K562 (cell line): Measurements from ENCODE around the gene FBXO4. TPM values are rescaled to one million over a fixed set of nuclear protein-coding genes. Genes with fewer than 3 reads are reported as not detected.

Source experiments
- BCOR ChIP-seq: fragments of 450-650 bp; IDR thresholded peaks from 2 replicates; pipeline ENCODE4 v1.6.1; 2016
- EWSR1 ChIP-seq: fragments of 450-650 bp; IDR thresholded peaks from 2 replicates; pipeline ENCODE4 v1.6.1; 2018; ENCODE audit warnings: borderline replicate concordance, mild to moderate bottlenecking, low read depth, moderate library complexity; ENCODE audit not compliant: partially characterized antibody
- FOXJ2 ChIP-seq: fragments of 200-800 bp; sonication (Bioruptor generic); IDR thresholded peaks from 2 replicates; pipeline ENCODE4 v1.6.1; 2016; ENCODE audit warnings: missing genetic modification characterization, missing compliant biosample characterization
- GMEB1 ChIP-seq: fragments of 250-450 bp; sonication (Bioruptor Pico); IDR thresholded peaks from 2 replicates; pipeline ENCODE4 v1.4.0; 2020; ENCODE audit warnings: mild to moderate bottlenecking
- IRF2 ChIP-seq: sonication (generic); formaldehyde crosslinking; IDR thresholded peaks from 2 replicates; pipeline ENCODE4 v1.8.1; 2022; ENCODE audit warnings: mild to moderate bottlenecking, missing genetic modification reagents
- JUND ChIP-seq, 2 experiments: IDR thresholded peaks; 2 replicates in 1 of 2; 3 replicates in 1 of 2; pipeline ENCODE4 v1.6.1; 2011; ENCODE audit warnings: borderline replicate concordance in 2 of 2, low read depth in 2 of 2, low read length in 2 of 2, improper control_type of control experiment in 1 of 2, missing biosample characterization in 1 of 2, missing genetic modification characterization in 1 of 2, missing genetic modification reagents in 1 of 2
- KAT2B ChIP-seq: IDR thresholded peaks from one replicate; pipeline ENCODE4 v1.6.1; 2012; ENCODE audit warnings: low read depth, mild to moderate bottlenecking, control low read depth, inconsistent platforms, low read length, moderate library complexity
- MTA3 ChIP-seq: fragments of 450-650 bp; formaldehyde crosslinking; IDR thresholded peaks from 2 replicates; pipeline ENCODE4 v1.6.1; 2017; ENCODE audit warnings: mild to moderate bottlenecking, borderline replicate concordance
- MXI1 ChIP-seq: IDR thresholded peaks from 2 replicates; pipeline ENCODE4 v1.6.1; 2011; ENCODE audit warnings: low read depth, mild to moderate bottlenecking, improper control_type of control experiment, low read length
- PRMT5 ChIP-seq: sonication (generic); formaldehyde crosslinking; IDR thresholded peaks from 2 replicates; pipeline ENCODE4 v1.5.0; 2020; ENCODE audit warnings: missing genetic modification reagents
- TAF1 ChIP-seq: IDR thresholded peaks from 2 replicates; pipeline ENCODE4 v1.6.1; 2011; ENCODE audit warnings: mild to moderate bottlenecking, low read length, moderate library complexity; ENCODE audit not compliant: insufficient read depth, control insufficient read depth, severe bottlenecking; ENCODE audit errors: extremely low read depth
- TEAD4 ChIP-seq, 2 experiments: sonication (generic) in 1 of 2; formaldehyde crosslinking in 1 of 2; IDR thresholded peaks; 2 replicates each; pipeline versions ENCODE4 v1.6.1 to v1.8.0; 2012 to 2022; ENCODE audit warnings: borderline replicate concordance in 1 of 2, inconsistent platforms in 1 of 2, low read length in 1 of 2, mild to moderate bottlenecking in 1 of 2, missing genetic modification reagents in 1 of 2
- U2AF1 ChIP-seq: fragments of 200-400 bp; formaldehyde crosslinking; optimal IDR thresholded peaks from 2 replicates; pipeline ENCODE3; 2017; ENCODE audit warnings: mild to moderate bottlenecking, low read depth, low read length, moderate library complexity
- XRCC5 ChIP-seq: fragments of 200-400 bp; formaldehyde crosslinking; IDR thresholded peaks from 2 replicates; pipeline ENCODE4 v1.6.1; 2017; ENCODE audit warnings: low read depth, mild to moderate bottlenecking, low read length
- ZNF143 ChIP-seq: sonication (generic); formaldehyde crosslinking; IDR thresholded peaks from 2 replicates; pipeline ENCODE4 v1.9.0; 2022; ENCODE audit warnings: mild to moderate bottlenecking, missing genetic modification reagents
- ZNF79 ChIP-seq: fragments of 250-450 bp; sonication (Bioruptor Pico); IDR thresholded peaks from 2 replicates; pipeline ENCODE4 v1.4.0; 2020; ENCODE audit warnings: low read depth, mild to moderate bottlenecking, moderate library complexity
- polyA plus RNA-seq, 8 experiments: library from polyadenylated mRNA; depleted of rRNA in 4 of 8; stranded (reverse) in 5 of 8; unstranded in 3 of 8; fragments of >200 nt; fragmentation: Nextera tagmentation in 2 of 8; fragmentation: Illumina TruSeq in 1 of 8; extraction: Ambion mirVana in 2 of 8; extraction: Trizol in 1 of 8; gene quantifications; 2 replicates each; pipeline versions ENCODE4 v1.2.1 to v1.2.3, GENCODE V29; 2011 to 2014; ENCODE audit warnings: inconsistent platforms in 1 of 8, missing spikeins in 1 of 8
- total RNA-seq, 7 experiments: library from RNA; depleted of rRNA in 6 of 7; stranded (reverse); fragments of >200 nt in 6 of 7; fragmentation: Illumina TruSeq in 2 of 7; extraction: Trizol in 2 of 7; gene quantifications; 2 replicates each; pipeline versions ENCODE4 v1.2.1 to v1.2.3, GENCODE V29; 2011 to 2021; ENCODE audit warnings: low replicate concordance in 1 of 7
- TF ChIP-seq, protein P1 (sequence below): fragments of 250-450 bp; sonication (Bioruptor Pico); IDR thresholded peaks from 2 replicates; pipeline ENCODE4 v1.4.0; 2020
- TF ChIP-seq, protein P2 (sequence below): fragments of 450-650 bp; formaldehyde crosslinking; IDR thresholded peaks from 2 replicates; pipeline ENCODE4 v1.4.0; 2022; ENCODE audit warnings: mild to moderate bottlenecking, moderate library complexity

Gene FBXO4
- total and polyA plus RNA-seq, 9 of the 15 experiments (the other 6 are each of a cell fraction or from before 2014, with no cell fraction given): 5.9 to 33.4 (median 19.6) TPM

GRCh38 chr5:41924872-41925554, at the start of gene FBXO4 (continued):
- TF ChIP-seq, protein P1, sequence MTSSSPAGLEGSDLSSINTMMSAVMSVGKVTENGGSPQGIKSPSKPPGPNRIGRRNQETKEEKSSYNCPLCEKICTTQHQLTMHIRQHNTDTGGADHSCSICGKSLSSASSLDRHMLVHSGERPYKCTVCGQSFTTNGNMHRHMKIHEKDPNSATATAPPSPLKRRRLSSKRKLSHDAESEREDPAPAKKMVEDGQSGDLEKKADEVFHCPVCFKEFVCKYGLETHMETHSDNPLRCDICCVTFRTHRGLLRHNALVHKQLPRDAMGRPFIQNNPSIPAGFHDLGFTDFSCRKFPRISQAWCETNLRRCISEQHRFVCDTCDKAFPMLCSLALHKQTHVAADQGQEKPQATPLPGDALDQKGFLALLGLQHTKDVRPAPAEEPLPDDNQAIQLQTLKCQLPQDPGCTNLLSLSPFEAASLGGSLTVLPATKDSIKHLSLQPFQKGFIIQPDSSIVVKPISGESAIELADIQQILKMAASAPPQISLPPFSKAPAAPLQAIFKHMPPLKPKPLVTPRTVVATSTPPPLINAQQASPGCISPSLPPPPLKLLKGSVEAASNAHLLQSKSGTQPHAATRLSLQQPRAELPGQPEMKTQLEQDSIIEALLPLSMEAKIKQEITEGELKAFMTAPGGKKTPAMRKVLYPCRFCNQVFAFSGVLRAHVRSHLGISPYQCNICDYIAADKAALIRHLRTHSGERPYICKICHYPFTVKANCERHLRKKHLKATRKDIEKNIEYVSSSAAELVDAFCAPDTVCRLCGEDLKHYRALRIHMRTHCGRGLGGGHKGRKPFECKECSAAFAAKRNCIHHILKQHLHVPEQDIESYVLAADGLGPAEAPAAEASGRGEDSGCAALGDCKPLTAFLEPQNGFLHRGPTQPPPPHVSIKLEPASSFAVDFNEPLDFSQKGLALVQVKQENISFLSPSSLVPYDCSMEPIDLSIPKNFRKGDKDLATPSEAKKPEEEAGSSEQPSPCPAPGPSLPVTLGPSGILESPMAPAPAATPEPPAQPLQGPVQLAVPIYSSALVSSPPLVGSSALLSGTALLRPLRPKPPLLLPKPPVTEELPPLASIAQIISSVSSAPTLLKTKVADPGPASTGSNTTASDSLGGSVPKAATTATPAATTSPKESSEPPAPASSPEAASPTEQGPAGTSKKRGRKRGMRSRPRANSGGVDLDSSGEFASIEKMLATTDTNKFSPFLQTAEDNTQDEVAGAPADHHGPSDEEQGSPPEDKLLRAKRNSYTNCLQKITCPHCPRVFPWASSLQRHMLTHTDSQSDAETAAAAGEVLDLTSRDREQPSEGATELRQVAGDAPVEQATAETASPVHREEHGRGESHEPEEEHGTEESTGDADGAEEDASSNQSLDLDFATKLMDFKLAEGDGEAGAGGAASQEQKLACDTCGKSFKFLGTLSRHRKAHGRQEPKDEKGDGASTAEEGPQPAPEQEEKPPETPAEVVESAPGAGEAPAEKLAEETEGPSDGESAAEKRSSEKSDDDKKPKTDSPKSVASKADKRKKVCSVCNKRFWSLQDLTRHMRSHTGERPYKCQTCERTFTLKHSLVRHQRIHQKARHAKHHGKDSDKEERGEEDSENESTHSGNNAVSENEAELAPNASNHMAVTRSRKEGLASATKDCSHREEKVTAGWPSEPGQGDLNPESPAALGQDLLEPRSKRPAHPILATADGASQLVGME (CRISPR knock-in tag): peak; percentile 61; the same call in 1 of the 2 replicates
- TF ChIP-seq PRMT5 (no peak), TAF1 (peak; percentile 90), U2AF1 (peak; percentile 98), FOXJ2 (tag) (no peak), TEAD4 (IDR thresholded peaks at IDR 0.05; ENCODE audit: low read length) (peak; percentile 34; the same call in 1 of the 2 replicates), TEAD4 (CRISPR knock-in tag; IDR thresholded peaks at IDR 0.05; ENCODE audit: borderline replicate concordance) (no peak), JUND (IDR thresholded peaks at IDR 0.05; ENCODE audit: borderline replicate concordance, low read depth, low read length) (peak; percentile 80), JUND (tag; IDR thresholded peaks at IDR 0.05; ENCODE audit: borderline replicate concordance, low read depth, low read length) (peak; percentile 61; the same call in 1 of the 3 replicates), KAT2B (no peak), GMEB1 (CRISPR knock-in tag) (peak; percentile 96), MTA3 (peak; percentile 96), IRF2 (CRISPR knock-in tag) (no peak), ZNF143 (CRISPR knock-in tag) (no peak), XRCC5 (peak; percentile 81; the same call in 1 of the 2 replicates), BCOR (peak; percentile 50; the same call in 1 of the 2 replicates), EWSR1 (no peak), MXI1 (peak; percentile 59; the same call in 1 of the 2 replicates), ZNF79 (CRISPR knock-in tag) (no peak)
- TF ChIP-seq, protein P2, sequence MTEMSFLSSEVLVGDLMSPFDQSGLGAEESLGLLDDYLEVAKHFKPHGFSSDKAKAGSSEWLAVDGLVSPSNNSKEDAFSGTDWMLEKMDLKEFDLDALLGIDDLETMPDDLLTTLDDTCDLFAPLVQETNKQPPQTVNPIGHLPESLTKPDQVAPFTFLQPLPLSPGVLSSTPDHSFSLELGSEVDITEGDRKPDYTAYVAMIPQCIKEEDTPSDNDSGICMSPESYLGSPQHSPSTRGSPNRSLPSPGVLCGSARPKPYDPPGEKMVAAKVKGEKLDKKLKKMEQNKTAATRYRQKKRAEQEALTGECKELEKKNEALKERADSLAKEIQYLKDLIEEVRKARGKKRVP (CRISPR knock-in tag): peak; percentile 49
